COR-L47 (cell line): ENCODE data around the gene ADAMTS12.

Experiments used
- DNase-seq: peaks from one replicate; lab custom pipeline; 2025; lab: John Stamatoyannopoulos, UW

ADAMTS12 gene

GRCh38 chr5:33712664-33713063 is 179.1 kb downstream of the ADAMTS12 start:
- DNase-seq, result no peak

- peak; percentile 60 for DNase-seq
Observed at GRCh38 chr5:33711094-33711679, 180.6 kb downstream of the ADAMTS12 start.

DNA sequence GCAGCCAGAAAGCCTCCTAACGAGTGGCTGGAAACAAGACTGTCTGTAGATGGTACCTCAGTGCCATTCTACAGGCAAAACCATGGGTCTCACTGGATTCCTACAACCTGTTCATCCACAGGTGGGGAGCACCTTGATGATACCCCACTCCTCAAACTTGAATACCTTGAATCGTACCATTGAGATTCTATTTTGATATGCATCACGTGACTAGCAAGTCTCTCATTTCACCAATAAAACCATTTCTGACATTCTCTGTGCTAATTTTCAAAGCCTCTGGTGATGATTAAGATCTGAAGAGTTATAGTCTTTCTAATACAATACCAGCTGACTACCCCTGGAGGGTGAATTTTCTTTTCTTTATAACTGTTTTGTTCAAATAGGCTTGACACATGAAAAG is 188.9 kb downstream of the ADAMTS12 start:
- DNase-seq, result no peak

DNA sequence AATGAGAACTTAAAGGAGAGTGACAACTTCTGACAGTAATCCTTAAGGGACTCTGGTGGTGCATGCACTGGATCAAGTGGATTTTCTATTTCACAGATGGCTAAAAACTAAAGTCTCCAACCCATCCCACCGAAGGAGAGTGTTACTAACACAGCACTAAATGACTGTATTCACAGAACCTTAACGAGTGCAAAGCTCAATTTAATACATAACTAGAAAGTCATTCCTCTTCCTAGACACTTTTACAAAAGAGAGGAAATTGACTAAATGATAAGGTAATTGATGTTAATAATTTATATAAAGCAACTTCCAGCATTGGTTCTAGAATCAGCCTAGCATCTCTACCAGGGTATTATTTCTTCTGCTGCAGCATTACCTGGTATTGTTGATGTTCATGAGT is 189.8 kb downstream of the ADAMTS12 start:
- DNase-seq, result no peak

GRCh38 chr5:33701251-33701650 is 190.5 kb downstream of the ADAMTS12 start:
- no peak for DNase-seq

- no peak for DNase-seq
Observed at GRCh38 chr5:33696411-33696810, 195.4 kb downstream of the ADAMTS12 start.

DNA sequence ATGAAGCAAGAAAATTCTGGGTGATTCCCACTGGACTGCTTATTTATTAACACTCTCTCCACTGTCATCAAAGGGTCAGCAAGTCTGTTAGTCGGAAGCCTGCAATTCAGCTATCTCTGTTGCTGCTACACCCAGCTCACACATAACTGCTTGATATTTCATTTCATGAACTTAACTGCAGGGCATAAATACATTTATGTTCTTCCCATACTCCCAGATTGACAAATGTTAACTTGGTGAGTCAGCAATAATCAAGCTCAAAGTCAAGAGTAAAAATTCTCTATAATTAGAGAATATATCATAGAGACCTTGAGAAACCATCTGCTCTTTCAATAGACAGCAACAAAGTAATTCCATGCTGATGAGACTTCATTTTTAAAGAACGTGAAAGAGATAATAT is 198.8 kb downstream of the ADAMTS12 start:
- DNase-seq, result no peak

DNA sequence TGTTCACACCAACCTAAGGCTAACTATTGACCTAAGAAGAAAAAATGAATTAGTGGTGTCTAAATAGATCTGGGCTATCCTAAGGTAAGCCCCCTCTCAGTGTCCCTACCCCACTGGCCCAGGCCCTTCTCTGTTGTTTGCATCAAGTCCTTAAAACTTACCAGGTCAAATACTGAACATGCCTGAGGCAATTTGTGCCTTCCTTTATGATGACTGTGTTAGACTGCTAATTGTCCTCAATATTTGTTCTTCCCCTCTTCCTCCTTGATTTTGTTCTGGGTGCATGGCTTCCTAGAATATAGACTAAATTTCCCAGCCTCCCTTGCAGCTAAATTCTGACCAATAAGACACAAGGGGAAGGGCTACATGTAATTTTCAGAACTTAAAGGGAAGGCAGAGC is 199.9 kb downstream of the ADAMTS12 start:
- no peak for DNase-seq

DNA sequence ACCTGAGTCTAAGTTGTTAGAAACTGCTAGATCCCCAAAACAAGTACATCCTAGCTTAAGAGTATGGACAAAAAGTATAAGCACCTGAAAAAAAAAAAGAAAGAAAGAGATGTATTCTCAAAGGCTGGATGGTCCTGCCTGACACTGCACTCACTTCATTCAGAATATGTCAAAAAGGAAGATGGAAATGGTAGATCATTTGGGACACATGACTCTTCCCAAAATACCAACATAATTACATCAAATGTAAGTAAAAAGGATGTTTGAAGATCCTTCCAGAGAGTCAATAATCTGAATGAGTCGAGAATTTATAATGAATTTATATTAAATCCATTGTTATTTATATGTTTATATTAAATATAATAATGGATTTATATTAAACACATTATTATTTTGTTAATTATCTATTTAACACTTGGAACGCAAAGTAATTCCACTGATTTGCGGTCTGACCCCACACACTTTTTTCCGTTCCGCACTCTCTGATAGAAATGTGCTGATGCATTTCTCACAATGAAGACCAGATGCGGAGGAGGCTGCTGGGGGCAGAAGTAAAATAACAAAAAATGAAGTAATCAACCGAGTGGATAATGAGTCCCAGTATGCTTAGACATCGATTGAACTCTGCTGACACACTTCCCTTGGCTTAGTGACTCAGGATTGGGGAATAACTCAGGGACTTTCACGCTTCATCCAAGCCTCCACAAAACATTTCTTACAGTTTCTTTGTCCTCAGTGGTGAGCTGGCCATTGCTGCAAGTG is 201.2 kb downstream of the ADAMTS12 start:
- no peak for DNase-seq

DNA sequence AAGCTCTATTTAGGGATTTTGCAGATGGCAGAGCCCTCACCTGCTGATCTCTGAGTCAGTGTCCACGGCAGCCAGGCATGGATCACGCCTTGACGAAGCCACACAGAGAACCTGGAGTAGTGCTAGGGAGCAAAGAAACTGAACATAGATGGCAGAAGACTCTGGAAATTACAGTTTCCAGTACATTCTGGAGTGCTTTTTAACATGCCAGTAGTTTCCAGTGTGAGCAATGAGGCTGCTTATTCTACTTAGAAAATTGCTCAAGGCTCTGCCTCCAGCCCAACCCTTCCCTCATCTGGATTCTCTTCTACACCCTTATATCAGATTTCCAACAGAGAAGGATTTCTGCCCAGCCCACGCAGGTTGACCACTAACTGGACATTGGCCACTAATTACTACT is 203.3 kb downstream of the ADAMTS12 start:
- DNase-seq, result no peak

- no peak for DNase-seq
Observed at GRCh38 chr5:33688066-33688465, 203.7 kb downstream of the ADAMTS12 start.

GRCh38 chr5:33685873-33686755 is 205.7 kb downstream of the ADAMTS12 start:
- no peak for DNase-seq

- no peak for DNase-seq
Observed at GRCh38 chr5:33684496-33685159, 207.2 kb downstream of the ADAMTS12 start.

- no peak for DNase-seq
Observed at GRCh38 chr5:33679791-33680190, 212.0 kb downstream of the ADAMTS12 start.

GRCh38 chr5:33675958-33676464 is 215.8 kb downstream of the ADAMTS12 start:
- no peak for DNase-seq

DNA sequence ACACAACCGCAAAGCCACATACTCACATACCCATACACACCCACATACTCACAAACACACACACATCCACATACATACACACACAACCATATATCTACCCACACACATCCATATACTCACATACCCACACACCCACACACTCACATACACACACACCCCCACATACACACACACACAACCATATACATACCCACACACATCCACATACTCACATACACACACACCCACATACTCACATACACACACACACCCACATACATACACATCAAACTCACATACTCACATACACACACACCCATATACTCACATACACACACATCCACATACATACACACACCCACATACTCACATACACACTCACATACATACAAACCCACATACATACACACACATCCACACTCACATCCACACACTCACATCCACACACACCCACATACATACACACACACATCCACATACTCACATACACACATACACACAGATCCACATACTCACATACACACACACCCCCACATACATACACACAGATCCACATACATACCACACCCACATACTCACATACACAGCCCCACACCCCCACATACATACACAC is 220.0 kb downstream of the ADAMTS12 start:
- no peak for DNase-seq

GRCh38 chr5:33662722-33663427 is 228.9 kb downstream of the ADAMTS12 start:
- DNase-seq, result no peak

GRCh38 chr5:33659526-33660169 is 232.1 kb downstream of the ADAMTS12 start:
- DNase-seq, result no peak

DNA sequence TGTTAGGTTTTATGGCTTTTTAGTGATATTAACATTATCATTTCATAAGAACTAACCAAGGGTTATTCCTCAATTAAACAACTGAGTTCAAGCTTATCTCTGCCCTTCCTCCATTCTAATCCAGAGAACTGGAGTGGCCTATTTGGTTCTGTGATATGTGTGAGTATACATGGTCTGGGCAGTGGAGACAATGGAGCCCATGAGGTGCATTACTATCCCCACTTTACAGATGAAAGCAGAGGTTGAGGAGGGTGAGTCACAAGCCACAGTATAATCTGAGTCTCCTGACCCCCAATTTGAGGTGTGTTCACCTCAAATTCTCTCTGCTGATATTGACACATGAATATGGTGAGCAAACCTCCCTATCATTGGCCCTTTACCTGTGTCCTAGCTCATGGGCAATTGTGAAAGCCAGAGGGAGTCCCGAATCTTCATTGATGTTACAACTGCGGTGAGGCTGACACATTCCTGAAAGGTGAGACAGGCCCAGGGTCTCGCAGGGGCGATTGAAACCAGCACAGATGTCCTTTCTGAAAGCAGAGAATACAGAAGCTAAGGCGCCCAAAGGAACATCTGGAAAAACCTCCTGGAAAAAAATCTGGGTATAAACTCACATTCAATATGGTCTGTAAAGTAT is 233.9 kb downstream of the ADAMTS12 start:
- DNase-seq, result no peak

GRCh38 chr5:33657176-33657575 is 234.6 kb downstream of the ADAMTS12 start:
- DNase-seq, result no peak
